ENCODE measurements around the gene ARHGAP15.

The ARHGAP15 gene

GRCh38 chr2:143169105-143169504 lies 39.9 kb downstream of the ARHGAP15 start:
- Histone ChIP-seq H3K9me3 (ENCODE audit: control insufficient read depth, insufficient read depth, low read length) (no peaks in the 10 kb centered on the region), H3K36me3 (ENCODE audit: control insufficient read depth, insufficient read depth, low read length) (no peaks in the 10 kb centered on the region), H3K27me3 (ENCODE audit: control insufficient read depth, insufficient read depth, low read length) (no peaks in the 10 kb centered on the region), H3K4me1 (ENCODE audit: control insufficient read depth, insufficient read depth, low read length) (no peaks in the 10 kb centered on the region), H3K27ac (ENCODE audit: low read length) (no peak overlapping the region), H3K4me3 (ENCODE audit: low read length) (no peak overlapping the region)
- no CpG with 5 or more reads among the region's 1 CpG for WGBS (ENCODE audit: insufficient coverage, insufficient read length)
- no peak for DNase-seq (ENCODE audit: low read depth, low spot score)

- H3K27me3 ChIP-seq (ENCODE audit: control insufficient read depth, insufficient read depth, low read length): no peaks in the 10 kb centered on the region
- H3K9me3 ChIP-seq (ENCODE audit: control insufficient read depth, insufficient read depth, low read length): no peaks in the 10 kb centered on the region
- no peak for DNase-seq (ENCODE audit: low read depth, low spot score)
- H3K4me1 ChIP-seq (ENCODE audit: control insufficient read depth, insufficient read depth, low read length): no peaks in the 10 kb centered on the region
- no peak overlapping the region for H3K27ac ChIP-seq (ENCODE audit: low read length)
- no CpG with 5 or more reads among the region's 2 CpGs for WGBS (ENCODE audit: insufficient coverage, insufficient read length)
- H3K4me3 ChIP-seq (ENCODE audit: low read length): no peak overlapping the region
- H3K36me3 ChIP-seq (ENCODE audit: control insufficient read depth, insufficient read depth, low read length): no peaks in the 10 kb centered on the region
These were observed 42.6 kb downstream of the ARHGAP15 start for GRCh38 chr2:143171817-143172216.

- H3K4me3 ChIP-seq (ENCODE audit: low read length): no peak overlapping the region
- no peaks in the 10 kb centered on the region for H3K9me3 ChIP-seq (ENCODE audit: control insufficient read depth, insufficient read depth, low read length)
- no peak overlapping the region for H3K27ac ChIP-seq (ENCODE audit: low read length)
- no peaks in the 10 kb centered on the region for H3K4me1 ChIP-seq (ENCODE audit: control insufficient read depth, insufficient read depth, low read length)
- H3K36me3 ChIP-seq (ENCODE audit: control insufficient read depth, insufficient read depth, low read length): no peaks in the 10 kb centered on the region
- H3K27me3 ChIP-seq (ENCODE audit: control insufficient read depth, insufficient read depth, low read length): no peaks in the 10 kb centered on the region
- DNase-seq (ENCODE audit: low read depth, low spot score): no peak
- WGBS (ENCODE audit: insufficient coverage, insufficient read length): no CpG with 5 or more reads among the region's 2 CpGs
These were observed 46.2 kb downstream of the ARHGAP15 start for GRCh38 chr2:143175438-143175837.

- no CpG with 5 or more reads among the region's 3 CpGs for WGBS (ENCODE audit: insufficient coverage, insufficient read length)
- DNase-seq (ENCODE audit: low read depth, low spot score): no peak
- Histone ChIP-seq H3K4me1 (ENCODE audit: control insufficient read depth, insufficient read depth, low read length) (no peaks in the 10 kb centered on the region), H3K36me3 (ENCODE audit: control insufficient read depth, insufficient read depth, low read length) (no peaks in the 10 kb centered on the region), H3K27me3 (ENCODE audit: control insufficient read depth, insufficient read depth, low read length) (no peaks in the 10 kb centered on the region), H3K4me3 (ENCODE audit: low read length) (no peak overlapping the region), H3K27ac (ENCODE audit: low read length) (no peak overlapping the region), H3K9me3 (ENCODE audit: control insufficient read depth, insufficient read depth, low read length) (no peaks in the 10 kb centered on the region)
These were observed 47.4 kb downstream of the ARHGAP15 start for GRCh38 chr2:143176606-143177005.

GRCh38 chr2:143177096-143177786 lies 48.0 kb downstream of the ARHGAP15 start:
- Histone ChIP-seq H3K27ac (ENCODE audit: low read length) (no peak overlapping the region), H3K27me3 (ENCODE audit: control insufficient read depth, insufficient read depth, low read length) (no peaks in the 10 kb centered on the region), H3K4me1 (ENCODE audit: control insufficient read depth, insufficient read depth, low read length) (no peaks in the 10 kb centered on the region), H3K4me3 (ENCODE audit: low read length) (no peak overlapping the region), H3K9me3 (ENCODE audit: control insufficient read depth, insufficient read depth, low read length) (no peaks in the 10 kb centered on the region), H3K36me3 (ENCODE audit: control insufficient read depth, insufficient read depth, low read length) (no peaks in the 10 kb centered on the region)
- DNase-seq (ENCODE audit: low read depth, low spot score): no peak
- no CpG with 5 or more reads among the region's 5 CpGs for WGBS (ENCODE audit: insufficient coverage, insufficient read length)

GRCh38 chr2:143181494-143181893 lies 52.3 kb downstream of the ARHGAP15 start:
- Histone ChIP-seq H3K9me3 (ENCODE audit: control insufficient read depth, insufficient read depth, low read length) (no peaks in the 10 kb centered on the region), H3K27me3 (ENCODE audit: control insufficient read depth, insufficient read depth, low read length) (no peaks in the 10 kb centered on the region), H3K4me3 (ENCODE audit: low read length) (no peak overlapping the region), H3K4me1 (ENCODE audit: control insufficient read depth, insufficient read depth, low read length) (no peaks in the 10 kb centered on the region), H3K36me3 (ENCODE audit: control insufficient read depth, insufficient read depth, low read length) (no peaks in the 10 kb centered on the region), H3K27ac (ENCODE audit: low read length) (no peak overlapping the region)
- DNase-seq (ENCODE audit: low read depth, low spot score): no peak

- H3K9me3 ChIP-seq (ENCODE audit: control insufficient read depth, insufficient read depth, low read length): no peaks in the 10 kb centered on the region
These were observed 53.4 kb downstream of the ARHGAP15 start for GRCh38 chr2:143182649-143183048.

GRCh38 chr2:143183804-143184463 lies 54.7 kb downstream of the ARHGAP15 start:
- H3K27ac ChIP-seq (ENCODE audit: low read length): no peak overlapping the region
- no CpG with 5 or more reads among the region's 5 CpGs for WGBS (ENCODE audit: insufficient coverage, insufficient read length)
- DNase-seq (ENCODE audit: low read depth, low spot score): no peak

More at GRCh38 chr2:143182649-143183048, 53.4 kb downstream of the ARHGAP15 start:
- H3K36me3 ChIP-seq (ENCODE audit: control insufficient read depth, insufficient read depth, low read length): no peaks in the 10 kb centered on the region
- H3K4me3 ChIP-seq (ENCODE audit: low read length): no peak overlapping the region
- no peak overlapping the region for H3K27ac ChIP-seq (ENCODE audit: low read length)
- no peaks in the 10 kb centered on the region for H3K27me3 ChIP-seq (ENCODE audit: control insufficient read depth, insufficient read depth, low read length)
- no CpG with 5 or more reads among the region's 2 CpGs for WGBS (ENCODE audit: insufficient coverage, insufficient read length)
- no peak for DNase-seq (ENCODE audit: low read depth, low spot score)
- no peaks in the 10 kb centered on the region for H3K4me1 ChIP-seq (ENCODE audit: control insufficient read depth, insufficient read depth, low read length)

GRCh38 chr2:143186876-143187275 lies 57.7 kb downstream of the ARHGAP15 start:
- DNase-seq (ENCODE audit: low read depth, low spot score): no peak
- Histone ChIP-seq H3K9me3 (ENCODE audit: control insufficient read depth, insufficient read depth, low read length) (no peaks in the 10 kb centered on the region), H3K27me3 (ENCODE audit: control insufficient read depth, insufficient read depth, low read length) (no peaks in the 10 kb centered on the region), H3K36me3 (ENCODE audit: control insufficient read depth, insufficient read depth, low read length) (no peaks in the 10 kb centered on the region), H3K27ac (ENCODE audit: low read length) (no peak overlapping the region), H3K4me3 (ENCODE audit: low read length) (no peak overlapping the region), H3K4me1 (ENCODE audit: control insufficient read depth, insufficient read depth, low read length) (no peaks in the 10 kb centered on the region)
- no CpG with 5 or more reads among the region's 3 CpGs for WGBS (ENCODE audit: insufficient coverage, insufficient read length)

More at GRCh38 chr2:143183804-143184463, 54.7 kb downstream of the ARHGAP15 start:
- no peaks in the 10 kb centered on the region for H3K27me3 ChIP-seq (ENCODE audit: control insufficient read depth, insufficient read depth, low read length)
- no peak overlapping the region for H3K4me3 ChIP-seq (ENCODE audit: low read length)
- no peaks in the 10 kb centered on the region for H3K4me1 ChIP-seq (ENCODE audit: control insufficient read depth, insufficient read depth, low read length)
- no peaks in the 10 kb centered on the region for H3K9me3 ChIP-seq (ENCODE audit: control insufficient read depth, insufficient read depth, low read length)
- no peaks in the 10 kb centered on the region for H3K36me3 ChIP-seq (ENCODE audit: control insufficient read depth, insufficient read depth, low read length)

- no peaks in the 10 kb centered on the region for H3K4me1 ChIP-seq (ENCODE audit: control insufficient read depth, insufficient read depth, low read length)
- no peaks in the 10 kb centered on the region for H3K36me3 ChIP-seq (ENCODE audit: control insufficient read depth, insufficient read depth, low read length)
- no peak for DNase-seq (ENCODE audit: low read depth, low spot score)
- no peak overlapping the region for H3K4me3 ChIP-seq (ENCODE audit: low read length)
- no peaks in the 10 kb centered on the region for H3K27me3 ChIP-seq (ENCODE audit: control insufficient read depth, insufficient read depth, low read length)
- H3K27ac ChIP-seq (ENCODE audit: low read length): no peak overlapping the region
- no peaks in the 10 kb centered on the region for H3K9me3 ChIP-seq (ENCODE audit: control insufficient read depth, insufficient read depth, low read length)
- no CpG with 5 or more reads among the region's 3 CpGs for WGBS (ENCODE audit: insufficient coverage, insufficient read length)
These were observed 61.2 kb downstream of the ARHGAP15 start for GRCh38 chr2:143190431-143190830.

GRCh38 chr2:143192106-143192505 lies 62.9 kb downstream of the ARHGAP15 start:
- Histone ChIP-seq H3K36me3 (ENCODE audit: control insufficient read depth, insufficient read depth, low read length) (no peaks in the 10 kb centered on the region), H3K4me3 (ENCODE audit: low read length) (no peak overlapping the region), H3K9me3 (ENCODE audit: control insufficient read depth, insufficient read depth, low read length) (no peaks in the 10 kb centered on the region), H3K4me1 (ENCODE audit: control insufficient read depth, insufficient read depth, low read length) (no peaks in the 10 kb centered on the region), H3K27me3 (ENCODE audit: control insufficient read depth, insufficient read depth, low read length) (no peaks in the 10 kb centered on the region), H3K27ac (ENCODE audit: low read length) (no peak overlapping the region)
- no CpG with 5 or more reads among the region's 1 CpG for WGBS (ENCODE audit: insufficient coverage, insufficient read length)
- DNase-seq (ENCODE audit: low read depth, low spot score): no peak

All from iPS DF 6.9 (cell line).